Measurements from ENCODE around the gene TMEM88. TPM values are rescaled to one million over a fixed set of nuclear protein-coding genes. Genes with fewer than 3 reads are reported as not detected.

TMEM88 gene
- total and polyA plus RNA-seq, 2 donors (not counting 3 experiments of a cell fraction or from before 2014, with no cell fraction given), result 53.4 to 165 TPM

GRCh38 chr17:7849751-7850504 lies 4.9 kb upstream of the TMEM88 start:
- Histone ChIP-seq H4K20me1 (replicated peaks; ENCODE audit: control insufficient read depth, extremely low read depth, insufficient read depth, low read length) (no peaks in the 10 kb centered on the region), H3K9ac (replicated peaks; ENCODE audit: extremely low read depth, insufficient read depth, low read length) (no peak overlapping the region), H3K4me2 (ENCODE audit: insufficient read depth, low read length) (no peak overlapping the region), H3K4me1 (ENCODE audit: control insufficient read depth, extremely low read depth, insufficient read depth, low read length) (peaks cover 7% of the 10 kb centered on the region), H2AFZ (ENCODE audit: low read depth, low read length) (no peak overlapping the region), H3K79me2 (ENCODE audit: control insufficient read depth, insufficient read depth, low read length) (peaks cover 6% of the 10 kb centered on the region), H3K4me3 (replicated peaks in 1 of 3; ENCODE audit: insufficient read depth in 1 of 3, low read depth in 1 of 3, low read length in 3 of 3) (no peak overlapping the region), H3K36me3 (ENCODE audit: control insufficient read depth in 2 of 2, extremely low read depth in 1 of 2, insufficient read depth in 2 of 2, low read length in 2 of 2) (peaks cover 6 to 46% of the 10 kb centered on the region in 2 experiments), H3K9me1 (replicated peaks; ENCODE audit: control insufficient read depth, extremely low read depth, insufficient read depth, low read length) (no peaks in the 10 kb centered on the region), H3K9me3 (replicated peaks; ENCODE audit: control insufficient read depth, insufficient read depth, low read length) (no peaks in the 10 kb centered on the region), H3K27ac (ENCODE audit: insufficient read depth, low read depth, low read length) (no peak overlapping the region), H3K27me3 (ENCODE audit: control insufficient read depth in 2 of 2, insufficient read depth in 2 of 2, low read length in 2 of 2) (no peaks in the 10 kb centered on the region)
- dilution Hi-C loops (cut with MboI; ENCODE audit: extremely low pct_ligation_motif_present, low sequenced_read_pairs), result no loop called here
- TF ChIP-seq POLR2AphosphoS5 (IDR thresholded peaks at IDR 0.05; ENCODE audit: insufficient read depth, low read depth, low read length), result no peak
- no peak for TF ChIP-seq JUN (IDR thresholded peaks at IDR 0.05; ENCODE audit: borderline replicate concordance, insufficient read depth, insufficient read length, low read depth)
- TF ChIP-seq POLR2A (IDR thresholded peaks at IDR 0.05; ENCODE audit: low read depth, low read length), result no peak
- TF ChIP-seq MYC (IDR thresholded peaks at IDR 0.05; ENCODE audit: low read depth, low read length), result no peak
- TF ChIP-seq EZH2 (IDR thresholded peaks at IDR 0.05; ENCODE audit: borderline replicate concordance, low read depth, low read length, severe bottlenecking), result no peak
- TF ChIP-seq MAX (IDR thresholded peaks at IDR 0.05; ENCODE audit: insufficient read depth, insufficient read length), result no peak
- TF ChIP-seq CTCF (IDR thresholded peaks at IDR 0.05; ENCODE audit: extremely low read depth in 1 of 2, insufficient read depth in 1 of 2, low read depth in 1 of 2, low read length in 2 of 2), result no peak
- TF ChIP-seq FOS (IDR thresholded peaks at IDR 0.05; ENCODE audit: borderline replicate concordance, insufficient read depth, low read length), result no peak
- no peak for TF ChIP-seq GATA2 (IDR thresholded peaks at IDR 0.05; ENCODE audit: insufficient read depth, insufficient read length, low read depth, low read length)
- ChIA-PET POLR2A (no interaction called here), CTCF (interaction anchor here (0.7 to 1.8 kb wide), 3 partner anchors 15 to 140 kb away, joined by 3 to 17 read pairs (median 5); no protein-coding TSS in a partner anchor)
- no TSS peak for BruUV-seq (replicated peaks)
- FAIRE-seq, result no peak
- DNase-seq (ENCODE audit: low read depth, low spot score), result no peak
- intact Hi-C loops (cut with micrococcal nuclease), result loop anchor here (10.0 kb wide), 2 partner anchors 235 to 825 kb away; partner anchors contain the start of genes BCL6B and FXR2

All from endothelial cell of umbilical vein (primary cell).